Hepatic stellate cell (primary cell): ENCODE data around the gene ADCY4.
A peak's percentile ranks its signal among the peaks of the same experiment; 100 is the strongest.
"Not testable (repeated sequence)": the region's sequence is repeated elsewhere in the genome, so short reads cannot be mapped to it uniquely, and the experiment has no call there.

Source experiments
- DNase-seq: peaks from one replicate; pipeline ENCODE4 v3.0.0; 2011; ENCODE audit warnings: low spot score

ADCY4 gene

DNA sequence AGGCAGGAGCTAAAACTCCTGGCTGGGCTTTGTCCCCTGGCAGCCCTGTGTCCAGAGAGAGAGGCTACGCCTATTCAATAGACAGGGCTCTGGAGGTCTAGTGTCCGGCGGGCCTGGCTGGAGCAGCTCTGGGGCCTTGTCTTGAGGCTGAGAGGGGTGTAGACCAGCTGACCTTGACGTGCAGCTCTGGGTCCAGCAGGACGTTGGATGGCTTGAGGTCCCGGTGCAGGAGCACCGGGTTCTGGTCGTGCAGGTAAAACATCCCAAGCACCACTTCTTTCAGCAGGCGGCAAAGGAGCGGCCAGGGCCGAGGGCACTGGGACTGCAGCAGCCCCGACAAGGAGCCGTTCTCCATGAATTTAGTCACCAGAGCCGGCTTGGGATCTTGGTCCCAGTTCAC is 4.0 kb upstream of the ADCY4 start:
- DNase-seq: no peak

DNA sequence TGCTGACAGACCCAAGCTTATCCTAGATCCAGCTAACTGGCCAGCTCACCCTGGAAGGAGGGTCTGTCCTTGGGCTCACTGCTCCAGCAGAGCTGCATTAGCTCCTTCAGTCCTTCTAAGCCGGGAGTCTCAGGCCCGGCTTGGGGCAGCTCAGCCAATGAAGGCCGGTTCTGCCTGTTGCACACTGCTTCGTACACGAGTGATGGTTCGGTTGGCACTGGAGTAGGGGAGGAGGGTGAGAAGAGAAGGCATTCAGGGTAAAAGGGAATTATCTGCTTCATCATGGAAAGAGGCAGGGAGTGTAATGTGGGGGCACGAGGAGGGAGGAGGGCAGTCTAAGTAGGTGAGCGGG is 2.9 kb upstream of the ADCY4 start:
- DNase-seq: no peak

DNA sequence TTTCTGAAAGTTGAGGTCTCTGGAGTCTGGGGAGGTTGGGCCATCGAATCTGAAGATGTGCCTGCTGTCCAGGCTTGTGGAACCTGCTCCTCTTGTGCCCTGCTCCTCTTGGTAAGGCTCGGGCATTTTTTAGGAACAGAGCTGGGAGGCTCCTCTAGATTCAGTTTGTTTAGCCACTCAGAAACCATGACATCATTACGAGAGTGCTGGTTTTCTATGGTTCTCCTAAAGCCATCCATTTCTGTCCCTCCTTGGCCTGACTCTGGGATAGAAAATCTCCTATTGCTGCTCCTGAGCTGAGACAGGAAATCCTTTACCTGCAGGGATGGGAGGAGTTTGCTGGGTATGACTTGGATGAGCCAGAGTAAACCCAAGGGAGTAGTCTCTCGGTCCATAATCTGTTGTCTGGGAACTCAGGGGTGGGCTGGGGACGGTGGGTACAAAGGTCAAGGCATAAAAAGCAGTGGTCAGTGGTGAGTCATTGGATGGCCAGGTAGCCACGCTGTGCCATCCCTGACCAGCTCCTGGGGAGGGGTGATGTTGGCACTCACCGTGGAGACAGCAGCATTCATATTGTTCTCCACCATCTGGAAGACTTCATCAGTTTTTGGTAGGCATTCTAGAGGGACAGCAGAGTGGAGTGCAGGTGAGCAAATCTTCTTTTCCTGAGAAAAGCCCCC is 2.4 kb upstream of the ADCY4 start:
- DNase-seq: no peak

GRCh38 chr14:24335461-24336171 is 745 bp upstream of the ADCY4 start:
- DNase-seq: peak; percentile 46

- DNase-seq: peak; percentile 88
Observed at GRCh38 chr14:24332268-24332993, 2.4 kb downstream of the ADCY4 start.

DNA sequence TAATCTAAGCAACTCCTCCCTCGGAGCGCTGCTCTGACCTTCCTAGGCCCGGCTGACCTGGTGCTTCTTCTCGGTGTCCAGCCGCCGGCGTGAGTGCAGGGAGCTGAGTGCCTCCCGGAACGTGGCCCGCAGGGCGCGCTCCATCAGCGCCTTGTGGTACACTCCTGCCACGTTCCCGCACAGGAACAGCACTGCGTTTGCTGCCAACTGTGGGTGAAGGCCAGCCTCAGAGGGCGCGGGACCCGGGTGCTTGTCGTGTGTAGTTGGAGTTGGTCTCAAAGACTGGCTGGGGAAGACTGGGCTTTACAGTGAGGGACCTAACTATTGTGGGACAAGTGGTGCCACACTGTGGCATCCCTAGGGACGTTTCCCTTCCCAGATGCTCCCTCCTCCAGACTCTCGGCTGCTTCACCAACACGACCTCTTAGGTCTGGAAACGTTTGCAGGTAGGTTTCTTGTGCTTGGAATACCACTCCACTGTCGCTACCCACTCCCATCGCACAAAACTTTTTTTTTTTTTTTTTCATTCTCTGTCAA is 3.1 kb downstream of the ADCY4 start:
- DNase-seq: no peak

GRCh38 chr14:24330973-24331674 is 3.7 kb downstream of the ADCY4 start:
- DNase-seq: no peak

DNA sequence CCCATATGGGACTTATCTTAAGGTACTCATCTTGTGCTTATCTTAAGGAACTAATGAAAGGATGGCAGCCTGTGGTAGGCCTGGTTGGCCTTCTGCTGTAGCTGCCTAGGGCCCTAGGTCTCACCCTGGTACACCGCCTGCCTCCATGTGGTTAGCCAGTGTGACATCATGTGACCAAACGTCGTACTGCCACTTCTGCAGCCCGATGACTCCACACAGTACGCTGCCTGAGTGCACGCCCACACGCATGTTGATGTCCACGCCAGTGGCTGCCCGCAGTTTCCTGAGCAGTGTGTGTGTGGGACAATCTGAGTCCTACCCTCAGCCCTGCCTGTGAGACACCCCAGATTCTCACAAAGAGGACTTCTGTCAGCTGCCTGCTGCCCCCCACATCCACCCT is 5.1 kb downstream of the ADCY4 start:
- no peak for DNase-seq

- no peak for DNase-seq
Observed at GRCh38 chr14:24329073-24329663, 5.7 kb downstream of the ADCY4 start.

DNA sequence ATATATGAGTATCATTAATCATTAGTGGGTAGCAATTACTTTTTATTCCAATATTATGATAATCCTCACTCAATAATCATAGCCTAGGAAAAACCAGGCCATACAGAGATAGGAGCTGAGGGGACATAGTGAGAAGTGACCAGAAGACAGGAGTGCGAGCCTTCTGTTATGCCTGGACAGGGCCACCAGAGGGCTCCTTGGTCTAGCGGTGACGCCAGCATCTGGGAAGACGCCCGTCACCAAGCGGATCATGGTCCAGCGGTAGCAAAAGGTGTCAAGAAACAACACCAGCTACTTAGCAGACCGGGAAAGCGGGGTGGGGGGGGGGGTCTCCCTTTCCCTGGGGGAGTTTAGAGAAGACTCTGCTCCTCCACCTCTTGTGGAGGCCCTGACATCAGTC is 7.0 kb downstream of the ADCY4 start:
- not testable (repeated sequence) for DNase-seq

- DNase-seq: no peak
Observed at GRCh38 chr14:24327303-24327702, 7.6 kb downstream of the ADCY4 start.

DNA sequence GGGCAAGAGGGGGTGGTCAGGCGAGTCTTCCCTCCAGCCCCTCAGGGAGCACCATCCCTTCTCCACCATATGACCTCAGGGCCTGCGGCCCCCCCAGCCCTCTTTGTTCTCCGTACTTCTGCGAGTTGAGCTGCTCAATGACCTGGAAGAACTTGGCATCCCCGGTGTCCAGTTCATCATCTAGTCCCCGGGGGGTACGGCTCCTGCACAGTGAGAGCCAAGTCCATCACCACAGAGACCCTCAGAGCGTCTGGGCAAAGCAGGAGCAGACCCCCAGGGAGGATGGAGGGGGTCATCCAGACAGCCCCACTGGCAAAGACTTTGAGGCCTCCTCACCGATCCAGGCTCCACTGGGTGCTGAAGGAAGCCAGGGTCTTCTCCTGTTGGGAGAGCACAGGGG is 8.9 kb downstream of the ADCY4 start:
- no peak for DNase-seq

DNA sequence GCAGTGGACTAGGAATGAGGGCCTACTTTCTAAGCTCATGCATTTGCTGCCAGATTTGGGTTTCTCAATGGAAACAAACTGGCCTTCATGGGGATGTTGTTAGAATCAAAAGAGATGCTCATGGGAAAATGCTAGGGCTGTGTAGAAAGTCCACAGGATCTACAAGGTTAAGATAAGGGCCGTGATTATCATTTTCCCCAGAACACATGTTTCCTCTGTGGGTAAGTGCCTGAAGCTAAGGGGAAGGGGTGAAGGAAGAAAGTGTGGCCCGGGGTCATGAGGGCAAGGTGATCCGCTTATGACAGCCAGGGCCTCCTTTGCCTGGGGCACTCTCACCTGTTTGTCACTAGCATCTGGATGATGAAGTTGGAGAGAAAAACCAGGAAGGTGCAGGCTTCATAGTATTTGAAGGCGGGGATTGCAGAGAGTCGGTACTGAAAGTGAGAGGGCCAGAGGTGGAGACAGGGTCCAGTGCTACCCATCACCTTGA is 9.8 kb downstream of the ADCY4 start:
- DNase-seq: no peak

DNA sequence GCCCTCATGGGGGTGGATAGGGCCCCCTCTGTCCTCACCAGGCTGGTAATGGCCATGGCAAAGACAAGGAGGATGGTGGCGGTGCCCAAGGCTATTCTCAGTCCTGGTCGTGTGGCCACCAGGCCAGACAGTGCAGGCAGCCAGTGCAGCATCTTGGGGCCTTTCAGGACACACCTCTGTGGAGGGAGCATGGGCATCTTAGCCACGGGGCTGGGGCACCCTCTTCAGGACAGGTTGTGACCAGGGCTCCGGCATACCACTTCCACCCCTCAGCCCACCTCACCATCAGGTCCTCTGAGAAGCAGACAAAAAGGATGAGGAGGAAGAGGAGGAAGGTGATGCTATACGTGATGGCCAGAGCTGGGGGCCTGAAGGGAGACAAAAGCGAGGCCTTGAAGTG is 10.8 kb downstream of the ADCY4 start:
- no peak for DNase-seq

GRCh38 chr14:24323341-24323740 is 11.5 kb downstream of the ADCY4 start:
- DNase-seq: no peak

DNA sequence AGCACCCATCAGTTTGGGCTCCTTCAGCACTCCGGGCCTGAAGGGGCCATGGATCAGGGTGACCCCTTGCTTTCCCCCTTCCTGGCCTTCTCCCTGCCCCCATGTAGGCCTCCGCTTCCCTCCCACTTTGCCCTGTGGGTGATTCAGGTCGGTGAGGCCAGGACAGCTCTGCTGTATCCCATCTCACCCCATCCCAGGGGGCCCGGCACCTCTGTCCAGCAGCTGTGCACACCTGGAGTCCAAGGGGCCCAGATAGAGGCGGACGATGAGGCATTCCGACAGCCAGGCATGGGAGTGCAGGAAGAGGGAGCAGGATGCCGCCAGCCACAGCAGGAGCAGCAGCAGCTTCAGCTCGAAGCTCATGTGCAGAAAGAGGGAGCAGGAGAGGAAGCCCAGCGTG is 12.2 kb downstream of the ADCY4 start:
- DNase-seq: no peak

DNA sequence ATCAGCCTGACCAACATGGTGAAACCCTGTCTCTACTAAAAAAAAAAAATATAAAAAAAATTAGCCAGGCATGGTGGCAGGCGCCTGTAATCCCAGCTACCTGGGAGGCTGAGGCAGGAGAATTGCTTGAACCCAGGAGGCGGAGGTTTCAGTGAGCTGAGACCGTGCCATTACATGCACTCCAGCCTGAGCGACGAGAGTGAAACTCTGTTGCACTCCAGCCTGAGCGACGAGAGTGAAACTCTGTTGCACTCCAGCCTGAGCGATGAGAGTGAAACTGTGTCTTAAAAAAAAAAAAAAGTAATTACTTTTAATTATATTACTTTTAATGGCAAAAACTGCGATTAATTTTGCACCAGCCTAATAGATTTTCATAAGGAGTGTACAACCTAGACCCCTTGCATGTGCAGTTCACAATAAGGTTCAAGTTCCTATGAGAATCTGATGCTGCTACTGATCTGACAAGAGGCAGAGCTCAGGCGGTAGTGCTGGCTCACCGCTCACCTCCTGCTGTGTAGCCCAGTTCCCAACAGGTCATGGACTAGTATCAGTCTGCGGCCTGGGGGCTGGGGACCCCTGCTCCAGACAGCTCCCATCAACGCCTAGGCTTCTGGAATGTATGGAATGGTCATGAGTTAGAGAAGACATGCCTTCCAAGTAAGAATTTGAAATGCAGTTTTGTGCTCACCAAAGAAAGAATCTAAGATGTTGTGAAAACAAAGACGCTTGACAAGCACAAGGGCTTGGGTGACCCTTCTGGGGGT is 13.5 kb downstream of the ADCY4 start:
- no peak for DNase-seq

GRCh38 chr14:24317141-24317928 is 17.5 kb downstream of the ADCY4 start:
- DNase-seq: peak; percentile 42

DNA sequence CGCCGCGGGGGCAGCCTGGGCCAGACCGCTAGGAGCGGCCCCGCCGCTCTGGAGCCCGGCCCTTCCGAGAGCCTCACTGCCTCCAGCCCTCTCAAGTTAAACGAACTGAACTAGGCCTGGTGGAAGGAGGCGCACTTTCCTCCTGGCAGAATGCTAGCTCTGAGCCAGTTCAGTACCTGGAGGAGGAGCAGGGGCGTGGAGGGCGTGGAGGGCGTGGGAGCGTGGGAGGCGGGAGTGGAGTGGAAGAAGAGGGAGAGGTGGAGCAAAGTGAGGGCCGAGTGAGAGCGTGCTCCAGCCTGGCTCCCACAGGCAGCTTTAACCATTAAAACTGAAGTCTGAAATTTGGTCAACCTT is 18.3 kb downstream of the ADCY4 start:
- no peak for DNase-seq
